ENCODE measurements around the gene LLGL1. TPM values are rescaled to one million over a fixed set of nuclear protein-coding genes. Genes with fewer than 3 reads are reported as not detected.
A peak's percentile ranks its signal among the peaks of the same experiment; 100 is the strongest.

Gene LLGL1
- total and polyA plus RNA-seq, 3 experiments from 2014 or later, result 1.5 to 26.3 (median 24.3) TPM

GRCh38 chr17:18250259-18250658 is 24.8 kb downstream of the LLGL1 start:
- CTCF ChIA-PET, result no interaction called here
- H3K4me3 Mint-ChIP-seq, result no peak overlapping the region
- Histone ChIP-seq H3K4me1 (ENCODE audit: insufficient read depth, low read length) (no peaks in the 10 kb centered on the region), H3K36me3 (ENCODE audit: insufficient read depth, low read length) (peaks cover 60% of the 10 kb centered on the region), H3K9me3 (ENCODE audit: low read length) (no peaks in the 10 kb centered on the region), H3K27me3 (ENCODE audit: insufficient read depth, low read length, poor library complexity, severe bottlenecking) (no peaks in the 10 kb centered on the region), H3K4me3 (ENCODE audit: low read length) (no peak overlapping the region), H3K27ac (ENCODE audit: low read depth, low read length) (no peak overlapping the region)
- peak overlapping the region in 2 of 8 donors; percentile 33 to 77 for H3K27ac Mint-ChIP-seq
- no peaks in the 10 kb centered on the region for H3K9me3 Mint-ChIP-seq
- H3K27me3 Mint-ChIP-seq, result peaks cover 0 to 2% of the 10 kb centered on the region in 2 donors
- no peak for DNase-seq
- POLR2A ChIA-PET, result no interaction called here
- peaks cover 3 to 4% (median 3%) of the 10 kb centered on the region in 3 donors for H3K4me1 Mint-ChIP-seq
- H3K36me3 Mint-ChIP-seq, result peaks cover 7 to 92% (median 13%) of the 10 kb centered on the region in 3 donors

- Mint-ChIP-seq H3K27me3 (peaks cover 0 to 2% of the 10 kb centered on the region in 2 donors), H3K9me3 (no peaks in the 10 kb centered on the region), H3K4me3 (no peak overlapping the region), H3K4me1 (peaks cover 4 to 6% (median 5%) of the 10 kb centered on the region in 3 donors), H3K36me3 (peaks cover 7 to 92% (median 13%) of the 10 kb centered on the region in 3 donors), H3K27ac (peak overlapping the region in 2 of 8 donors; percentile 33 to 90)
- DNase-seq, result no peak
- H3K27ac ChIP-seq (ENCODE audit: low read depth, low read length), result no peak overlapping the region
- no peak overlapping the region for H3K4me3 ChIP-seq (ENCODE audit: low read length)
- CTCF ChIA-PET, result no interaction called here
- no peaks in the 10 kb centered on the region for H3K9me3 ChIP-seq (ENCODE audit: low read length)
- POLR2A ChIA-PET, result interaction anchor here (1.2 kb wide), 1 partner anchor 25 kb away, joined by 3 read pairs; the partner anchor contains the start of gene LLGL1
- H3K4me1 ChIP-seq (ENCODE audit: insufficient read depth, low read length), result peaks cover under 1% of the 10 kb centered on the region
- H3K36me3 ChIP-seq (ENCODE audit: insufficient read depth, low read length), result peaks cover 57% of the 10 kb centered on the region
- no peaks in the 10 kb centered on the region for H3K27me3 ChIP-seq (ENCODE audit: insufficient read depth, low read length, poor library complexity, severe bottlenecking)
These were observed 25.3 kb downstream of the LLGL1 start for GRCh38 chr17:18250708-18251107.

- Mint-ChIP-seq H3K27me3 (peaks cover 0 to 2% of the 10 kb centered on the region in 2 donors), H3K9me3 (no peaks in the 10 kb centered on the region), H3K36me3 (peaks cover 7 to 92% (median 13%) of the 10 kb centered on the region in 3 donors), H3K4me3 (no peak overlapping the region), H3K4me1 (peaks cover 8 to 10% (median 9%) of the 10 kb centered on the region in 3 donors), H3K27ac (no peak overlapping the region)
- peaks cover 6% of the 10 kb centered on the region for H3K4me1 ChIP-seq (ENCODE audit: insufficient read depth, low read length)
- no peaks in the 10 kb centered on the region for H3K9me3 ChIP-seq (ENCODE audit: low read length)
- POLR2A ChIA-PET, result interaction anchor here (1.2 kb wide), 1 partner anchor 26 kb away, joined by 3 read pairs; the partner anchor contains the start of gene LLGL1
- H3K36me3 ChIP-seq (ENCODE audit: insufficient read depth, low read length), result peaks cover 54% of the 10 kb centered on the region
- no peak for DNase-seq
- no peak overlapping the region for H3K27ac ChIP-seq (ENCODE audit: low read depth, low read length)
- CTCF ChIA-PET, result no interaction called here
- no peaks in the 10 kb centered on the region for H3K27me3 ChIP-seq (ENCODE audit: insufficient read depth, low read length, poor library complexity, severe bottlenecking)
- H3K4me3 ChIP-seq (ENCODE audit: low read length), result no peak overlapping the region
These were observed 25.8 kb downstream of the LLGL1 start for GRCh38 chr17:18251204-18251603.

- Mint-ChIP-seq H3K27me3 (peaks cover 0 to under 1% of the 10 kb centered on the region in 2 donors), H3K4me1 (peaks cover 13 to 20% (median 19%) of the 10 kb centered on the region in 3 donors), H3K4me3 (no peak overlapping the region), H3K36me3 (peaks cover 7 to 92% (median 13%) of the 10 kb centered on the region in 3 donors), H3K27ac (no peak overlapping the region), H3K9me3 (no peaks in the 10 kb centered on the region)
- H3K4me3 ChIP-seq (ENCODE audit: low read length), result no peak overlapping the region
- H3K36me3 ChIP-seq (ENCODE audit: insufficient read depth, low read length), result peaks cover 50% of the 10 kb centered on the region
- H3K27ac ChIP-seq (ENCODE audit: low read depth, low read length), result no peak overlapping the region
- no peaks in the 10 kb centered on the region for H3K9me3 ChIP-seq (ENCODE audit: low read length)
- ChIA-PET POLR2A (interaction anchor here (1.2 kb wide), 1 partner anchor 27 kb away, joined by 3 read pairs; the partner anchor contains the start of gene LLGL1), CTCF (no interaction called here)
- H3K4me1 ChIP-seq (ENCODE audit: insufficient read depth, low read length), result peaks cover 15% of the 10 kb centered on the region
- DNase-seq, result no peak
- no peaks in the 10 kb centered on the region for H3K27me3 ChIP-seq (ENCODE audit: insufficient read depth, low read length, poor library complexity, severe bottlenecking)
These were observed 26.7 kb downstream of the LLGL1 start for GRCh38 chr17:18252160-18252559.

GRCh38 chr17:18253187-18253884 is 27.9 kb downstream of the LLGL1 start:
- POLR2A ChIA-PET, result no interaction called here
- Histone ChIP-seq H3K36me3 (ENCODE audit: insufficient read depth, low read length) (peaks cover 48% of the 10 kb centered on the region), H3K4me3 (ENCODE audit: low read length) (no peak overlapping the region), H3K4me1 (ENCODE audit: insufficient read depth, low read length) (peaks cover 22% of the 10 kb centered on the region), H3K27me3 (ENCODE audit: insufficient read depth, low read length, poor library complexity, severe bottlenecking) (no peaks in the 10 kb centered on the region), H3K27ac (ENCODE audit: low read depth, low read length) (no peak overlapping the region), H3K9me3 (ENCODE audit: low read length) (no peaks in the 10 kb centered on the region)
- CTCF ChIA-PET, result interaction anchor here (1.2 kb wide), 1 partner anchor 11 kb away, joined by 3 read pairs; no protein-coding TSS in a partner anchor
- Mint-ChIP-seq H3K4me1 (peaks cover 15 to 26% (median 22%) of the 10 kb centered on the region in 3 donors), H3K4me3 (peak overlapping the region in 1 of 7 donors; percentile 56), H3K27ac (peak overlapping the region in 1 of 8 donors; percentile 73), H3K9me3 (no peaks in the 10 kb centered on the region), H3K27me3 (no peaks in the 10 kb centered on the region), H3K36me3 (peaks cover 4 to 88% (median 9%) of the 10 kb centered on the region in 3 donors)
- DNase-seq, result no peak

- Histone ChIP-seq H3K9me3 (ENCODE audit: low read length) (no peaks in the 10 kb centered on the region), H3K27ac (ENCODE audit: low read depth, low read length) (no peak overlapping the region), H3K36me3 (ENCODE audit: insufficient read depth, low read length) (peaks cover 44% of the 10 kb centered on the region), H3K4me1 (ENCODE audit: insufficient read depth, low read length) (peaks cover 27% of the 10 kb centered on the region), H3K4me3 (ENCODE audit: low read length) (no peak overlapping the region), H3K27me3 (ENCODE audit: insufficient read depth, low read length, poor library complexity, severe bottlenecking) (no peaks in the 10 kb centered on the region)
- POLR2A ChIA-PET, result no interaction called here
- H3K9me3 Mint-ChIP-seq, result no peaks in the 10 kb centered on the region
- CTCF ChIA-PET, result interaction anchor here (1.1 to 1.2 kb wide), 2 partner anchors 10 to 14 kb away, joined by 3 to 4 read pairs; no protein-coding TSS in a partner anchor
- peaks cover 4 to 79% (median 6%) of the 10 kb centered on the region in 3 donors for H3K36me3 Mint-ChIP-seq
- H3K27me3 Mint-ChIP-seq, result no peaks in the 10 kb centered on the region
- peak overlapping the region in 2 of 7 donors; percentile 48 to 56 for H3K4me3 Mint-ChIP-seq
- peaks cover 17 to 31% (median 22%) of the 10 kb centered on the region in 3 donors for H3K4me1 Mint-ChIP-seq
- DNase-seq, result no peak
- H3K27ac Mint-ChIP-seq, result peak overlapping the region in 2 of 8 donors; percentile 26 to 47
These were observed 28.7 kb downstream of the LLGL1 start for GRCh38 chr17:18253947-18254821.

GRCh38 chr17:18254888-18255649 is 29.6 kb downstream of the LLGL1 start:
- CTCF ChIA-PET, result interaction anchor here (1.1 kb wide), 1 partner anchor 13 kb away, joined by 4 read pairs; no protein-coding TSS in a partner anchor
- H3K4me3 Mint-ChIP-seq, result peak overlapping the region in 4 of 7 donors; percentile 11 to 75 (median 51)
- H3K4me1 Mint-ChIP-seq, result peaks cover 22 to 36% (median 28%) of the 10 kb centered on the region in 3 donors
- H3K36me3 ChIP-seq (ENCODE audit: insufficient read depth, low read length), result peaks cover 44% of the 10 kb centered on the region
- H3K27me3 ChIP-seq (ENCODE audit: insufficient read depth, low read length, poor library complexity, severe bottlenecking), result no peaks in the 10 kb centered on the region
- DNase-seq, result no peak
- H3K4me3 ChIP-seq (ENCODE audit: low read length), result no peak overlapping the region
- peaks cover 4 to 73% (median 5%) of the 10 kb centered on the region in 3 donors for H3K36me3 Mint-ChIP-seq
- no peaks in the 10 kb centered on the region for H3K9me3 Mint-ChIP-seq
- no peaks in the 10 kb centered on the region for H3K27me3 Mint-ChIP-seq
- peaks cover 33% of the 10 kb centered on the region for H3K4me1 ChIP-seq (ENCODE audit: insufficient read depth, low read length)
- H3K27ac Mint-ChIP-seq, result peak overlapping the region in 1 of 8 donors; percentile 47
- POLR2A ChIA-PET, result no interaction called here
- no peaks in the 10 kb centered on the region for H3K9me3 ChIP-seq (ENCODE audit: low read length)
- H3K27ac ChIP-seq (ENCODE audit: low read depth, low read length), result no peak overlapping the region

All from CD8-positive, alpha-beta memory T cell (primary cell).